HG03558 (cell line): Measurements from ENCODE around the gene DLG1.

Experiments
- ATAC-seq: cut with Tn5 transposase; IDR thresholded peaks from one replicate; pipeline ENCODE4 v1.9.1; 2021; ENCODE audit warnings: moderate number of reproducible peaks; ENCODE audit not compliant: unreplicated experiment; ENCODE audit errors: extremely low read depth

DLG1 gene

DNA sequence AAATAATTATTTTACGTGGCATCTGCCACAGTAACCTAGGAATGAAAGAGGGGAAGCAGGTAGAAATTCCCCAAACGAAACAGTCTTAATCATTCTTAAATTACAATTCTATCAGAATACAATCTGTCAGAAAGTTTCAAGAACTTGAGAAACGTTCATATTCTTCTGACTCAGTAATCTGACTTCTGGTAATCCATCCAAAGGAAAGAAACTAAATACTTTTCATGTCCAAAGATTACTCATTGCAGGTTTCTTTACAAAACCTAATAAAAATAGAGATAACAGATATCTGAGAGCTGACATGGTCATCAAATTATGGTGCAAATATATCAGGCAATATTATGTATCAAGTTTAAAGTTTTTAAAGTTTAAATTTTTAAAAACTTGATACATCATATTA, 109.4 kb downstream of the DLG1 start:
- no peak for ATAC-seq

DNA sequence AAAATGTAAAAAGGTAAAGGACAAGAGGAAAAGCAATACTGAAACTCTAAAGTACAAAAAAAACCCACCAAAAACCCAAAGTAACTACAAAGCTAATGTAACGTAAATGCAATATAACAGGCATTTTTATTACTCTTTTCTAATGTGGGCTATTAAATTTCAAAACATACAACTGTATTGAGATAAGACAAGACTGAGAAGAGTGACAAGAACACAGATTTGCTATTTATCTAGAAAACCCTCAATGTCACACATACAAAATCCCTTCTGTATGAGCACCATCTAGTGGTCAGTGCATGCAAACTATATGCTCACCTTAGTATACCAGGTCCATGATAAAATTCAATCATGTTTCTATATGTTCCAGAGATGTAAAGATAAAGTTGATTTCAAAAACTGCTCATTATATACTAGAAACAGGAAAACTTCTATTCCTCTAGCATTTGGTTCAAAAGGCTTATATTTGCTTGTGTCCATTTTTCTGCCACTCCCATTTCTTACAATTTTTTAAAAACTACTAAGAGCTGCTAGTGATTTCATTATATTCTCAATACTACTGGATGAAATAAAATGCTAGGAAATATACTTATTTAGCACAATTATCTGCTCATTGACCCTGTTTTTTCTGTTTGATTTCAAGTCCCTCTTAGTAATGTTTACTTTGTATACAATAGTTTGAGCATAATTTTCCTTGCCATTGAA, 111.4 kb downstream of the DLG1 start:
- no peak for ATAC-seq

DNA sequence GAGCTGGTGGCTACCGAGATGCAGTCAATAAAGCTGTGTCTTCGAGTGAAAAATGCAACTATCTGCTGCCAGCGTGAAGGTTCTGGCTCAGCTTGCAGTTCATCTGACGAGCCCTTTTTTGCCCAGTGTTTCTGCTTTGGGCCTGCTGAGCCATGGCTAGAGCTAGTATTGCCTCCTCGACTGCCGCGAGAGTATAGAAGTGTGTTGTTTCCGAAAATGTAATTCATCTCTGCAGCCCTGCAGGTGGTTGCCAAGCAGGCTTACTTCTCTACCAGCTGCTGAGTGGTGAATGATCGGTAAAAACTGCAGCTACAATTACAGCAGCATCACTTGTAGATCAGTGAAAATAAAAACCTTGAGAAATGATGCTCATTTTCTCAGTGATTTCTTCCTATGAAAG, 114.8 kb downstream of the DLG1 start:
- ATAC-seq: no peak

DNA sequence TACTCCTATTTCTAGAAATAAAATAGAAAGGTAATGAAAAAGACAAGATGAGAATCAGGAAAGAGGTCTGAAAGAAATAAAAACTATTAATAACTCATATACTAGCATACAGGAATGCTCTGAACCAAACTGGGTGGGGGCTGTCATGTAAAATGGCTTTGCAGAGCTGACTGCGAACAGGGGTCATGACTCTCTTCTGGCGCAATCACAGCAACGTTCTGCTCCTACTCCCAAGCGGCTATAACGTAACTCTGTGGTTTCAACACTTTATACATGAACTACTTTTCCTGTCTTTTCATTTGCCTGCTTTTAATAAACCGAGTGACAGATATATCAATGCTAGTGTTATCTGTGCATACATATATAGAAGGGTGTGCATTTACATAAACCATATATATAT, 116.7 kb downstream of the DLG1 start:
- ATAC-seq: no peak

DNA sequence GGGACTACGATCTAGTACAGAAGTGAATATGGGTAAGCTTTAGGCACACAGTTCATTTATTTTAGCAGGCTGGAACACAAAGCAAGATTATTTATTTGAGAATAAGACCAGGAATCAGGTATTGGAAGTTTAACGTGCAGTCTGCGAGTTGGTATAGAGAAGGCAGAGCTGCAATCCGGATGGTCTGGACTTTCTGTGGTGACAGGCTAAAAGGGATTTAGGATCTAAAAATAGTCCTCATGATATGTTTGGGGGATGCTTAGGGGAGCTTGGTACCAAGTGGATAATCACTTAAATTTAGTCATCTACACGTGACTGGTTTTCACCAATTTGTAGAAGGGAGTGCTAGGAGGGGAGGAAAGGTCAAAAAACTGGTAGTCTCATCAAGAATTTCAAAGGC, 119.4 kb downstream of the DLG1 start:
- ATAC-seq: no peak

DNA sequence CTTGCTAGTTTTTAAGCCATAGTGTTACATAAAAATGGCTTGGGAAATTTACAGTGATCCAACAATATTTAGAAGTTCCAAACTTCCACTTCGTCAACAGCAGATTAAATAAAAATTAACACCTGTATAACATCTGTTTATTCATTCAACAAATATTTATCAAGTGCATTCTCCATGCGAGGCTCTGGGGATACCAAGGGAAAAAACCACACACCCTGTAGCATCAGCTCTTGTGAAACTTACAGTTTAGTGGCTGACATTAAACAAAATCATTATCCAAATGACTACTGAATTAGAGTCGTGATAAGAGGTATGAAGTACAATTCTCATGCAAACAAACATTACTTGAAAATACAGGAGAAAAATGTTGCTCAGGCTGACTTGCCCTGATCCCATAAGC, 122.9 kb downstream of the DLG1 start:
- no peak for ATAC-seq

DNA sequence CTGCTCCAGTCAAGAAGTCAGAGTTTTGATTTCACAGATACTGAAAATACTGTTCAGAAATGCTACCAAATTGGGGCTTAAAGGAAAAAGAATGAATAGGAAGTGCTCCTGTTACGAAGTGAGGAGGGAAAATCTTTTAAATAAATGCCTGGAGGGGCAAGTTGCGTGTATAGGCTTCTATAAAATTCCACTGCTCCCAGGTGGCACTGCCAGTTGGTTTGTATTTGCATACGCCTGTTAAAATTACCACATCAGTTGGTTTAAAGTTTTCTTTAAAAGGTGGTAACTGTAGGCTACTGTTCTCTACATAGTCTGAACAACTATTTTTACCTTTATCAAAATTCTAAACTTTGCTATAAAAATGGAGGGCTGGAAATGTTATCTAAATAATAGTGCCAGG, 123.5 kb downstream of the DLG1 start:
- no peak for ATAC-seq

DNA sequence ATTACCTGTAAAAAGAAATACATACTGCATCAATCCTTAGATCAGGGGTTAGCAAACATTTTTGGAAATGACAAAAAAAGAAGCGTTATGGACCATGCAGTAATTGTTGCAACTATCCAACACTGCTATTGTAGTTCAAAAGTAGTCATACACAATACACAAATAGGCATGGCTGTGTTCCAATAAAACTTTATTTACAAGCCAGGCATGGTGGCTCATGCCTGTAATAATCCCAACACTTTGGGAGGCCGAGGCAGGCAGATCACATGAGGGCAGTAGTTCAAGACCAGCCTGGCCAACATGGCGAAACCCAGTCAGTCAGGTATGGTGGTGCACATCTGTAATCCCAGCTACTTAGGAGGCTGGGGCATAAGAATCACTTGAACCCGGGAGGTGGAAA, 124.8 kb downstream of the DLG1 start:
- ATAC-seq: no peak

DNA sequence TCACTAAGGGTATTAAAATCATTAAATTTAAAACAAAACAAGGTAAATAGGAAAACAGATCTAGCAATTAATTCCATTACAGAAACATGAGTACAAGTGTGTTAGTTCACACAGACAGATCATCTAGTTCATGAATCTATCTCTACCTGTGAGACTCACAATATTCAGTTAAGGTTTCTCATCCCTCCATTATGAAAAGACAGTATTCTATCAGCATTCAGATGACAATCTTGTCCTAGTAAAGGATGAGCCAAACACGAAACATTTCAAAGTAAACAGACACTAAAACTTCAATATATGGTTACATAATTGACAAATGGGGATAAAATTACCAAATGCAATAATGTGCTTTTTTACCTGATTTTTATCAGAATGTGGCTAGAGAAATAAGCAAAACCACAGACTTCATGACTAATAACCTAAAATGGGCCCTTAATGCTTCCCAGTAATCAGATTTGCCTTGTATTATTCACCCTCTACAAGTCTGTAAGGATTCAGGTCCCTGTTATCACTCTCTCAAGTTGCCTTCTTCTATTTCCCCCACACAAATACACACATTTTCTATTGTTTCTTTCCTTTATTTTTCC, 126.8 kb downstream of the DLG1 start:
- no peak for ATAC-seq

DNA sequence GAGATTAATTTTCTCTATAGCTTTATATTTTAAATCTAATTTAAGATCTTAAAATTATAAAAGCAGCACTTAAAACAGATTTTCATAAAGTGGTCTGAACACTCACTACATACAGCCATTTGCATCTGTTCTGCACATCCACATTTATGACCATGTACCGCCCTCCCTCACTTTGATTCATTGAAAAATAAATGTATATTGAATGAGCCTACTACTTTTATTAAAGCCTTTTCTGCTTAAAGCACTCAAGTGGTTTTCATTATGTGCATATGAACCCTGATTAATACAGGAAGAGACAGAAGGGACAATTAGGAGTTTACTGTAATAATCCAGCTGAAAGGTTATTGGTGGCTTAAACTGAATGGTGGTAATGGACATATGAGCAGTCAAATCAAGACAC, 129.4 kb downstream of the DLG1 start:
- ATAC-seq: no peak

DNA sequence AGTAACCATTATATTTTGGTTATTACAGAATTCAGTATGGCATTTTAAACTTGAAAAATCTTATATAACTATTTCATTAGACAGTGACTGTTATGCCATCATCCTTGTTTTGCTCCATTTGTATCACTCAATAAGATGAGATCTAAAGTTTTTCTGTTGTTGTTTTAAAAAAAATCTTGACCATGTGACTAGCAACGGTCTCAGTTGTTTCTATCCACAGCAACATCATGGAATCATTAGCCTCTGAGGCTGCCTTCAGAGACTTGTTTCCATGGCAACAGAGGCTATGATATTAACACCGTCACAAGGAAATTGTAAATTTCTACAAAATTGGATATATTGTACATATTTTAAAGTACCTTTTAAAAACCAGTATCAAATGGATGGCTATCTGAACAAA, 129.8 kb downstream of the DLG1 start:
- no peak for ATAC-seq

DNA sequence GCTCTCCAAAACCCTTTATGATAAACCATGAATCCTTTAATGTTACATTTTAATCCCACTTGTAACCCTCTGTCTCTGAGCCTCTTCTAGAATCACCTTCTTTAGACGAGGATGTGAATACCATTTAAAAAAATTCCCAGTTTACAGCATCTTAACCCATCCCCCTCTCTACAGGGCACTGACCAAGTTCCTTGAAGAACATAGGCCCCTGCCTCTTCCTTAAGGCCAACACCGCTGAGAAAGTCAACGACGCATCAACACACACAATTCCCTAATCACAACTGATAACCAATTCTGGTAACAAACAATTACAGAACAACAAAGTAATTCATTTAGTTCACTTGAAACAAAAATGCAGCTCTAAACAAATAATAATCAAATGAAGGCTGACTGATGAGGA, 130.3 kb downstream of the DLG1 start:
- ATAC-seq: no peak

DNA sequence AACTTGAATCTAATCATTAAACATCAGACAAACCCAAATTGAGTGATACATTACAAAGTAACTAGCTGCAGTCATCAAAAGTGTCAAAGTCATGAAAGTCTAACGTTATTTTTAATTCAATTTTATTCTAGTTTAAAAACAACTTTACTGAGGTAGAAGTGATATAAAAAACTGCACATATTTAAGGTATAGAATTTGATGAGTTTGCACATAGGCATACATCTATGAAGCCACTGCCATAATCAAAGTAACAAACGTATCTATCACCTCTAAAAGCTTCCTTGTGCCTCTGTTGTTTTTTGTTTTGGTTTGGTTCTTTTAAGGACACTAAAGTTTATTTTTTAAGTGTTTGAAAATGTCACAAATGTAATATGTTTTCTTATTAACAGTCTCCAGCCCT, 130.9 kb downstream of the DLG1 start:
- no peak for ATAC-seq

DNA sequence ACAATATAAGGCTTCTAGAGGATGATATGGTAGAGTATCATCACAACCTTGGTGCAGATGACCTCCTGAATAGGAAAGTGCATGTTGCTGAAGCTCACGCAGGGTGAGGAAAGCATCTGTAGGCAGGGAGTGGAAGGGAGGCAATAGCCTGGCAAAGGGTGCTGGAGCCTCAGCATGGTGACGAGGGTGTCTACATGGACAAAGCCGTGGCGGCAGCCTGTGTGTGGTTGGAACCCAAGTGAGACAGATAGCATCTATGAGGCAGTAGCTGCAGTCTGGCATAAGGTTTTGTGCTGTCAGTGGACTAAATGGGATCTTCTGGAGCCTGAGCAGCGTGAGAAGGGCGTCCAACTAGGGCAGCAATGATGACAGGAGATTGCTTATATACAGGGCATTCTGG, 132.5 kb downstream of the DLG1 start:
- ATAC-seq: no peak

DNA sequence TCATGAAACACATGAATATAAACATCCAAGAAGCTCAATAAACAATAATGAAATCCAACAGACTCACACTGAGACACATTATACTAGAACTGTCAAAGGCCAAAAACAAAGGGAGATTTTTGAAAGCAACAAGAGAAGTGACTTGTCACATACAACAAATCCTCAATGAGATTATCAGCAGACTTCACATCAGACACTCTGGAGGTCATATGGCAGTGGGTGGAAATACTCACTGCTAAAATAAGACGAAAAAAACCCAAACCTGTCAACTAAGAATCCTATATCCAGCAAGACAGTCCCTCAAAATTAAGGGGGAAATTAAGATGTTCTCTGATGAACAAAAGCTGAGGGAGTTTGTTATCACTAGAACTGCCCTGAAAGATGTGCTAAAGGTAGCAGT, 143.4 kb downstream of the DLG1 start:
- ATAC-seq: no peak

DNA sequence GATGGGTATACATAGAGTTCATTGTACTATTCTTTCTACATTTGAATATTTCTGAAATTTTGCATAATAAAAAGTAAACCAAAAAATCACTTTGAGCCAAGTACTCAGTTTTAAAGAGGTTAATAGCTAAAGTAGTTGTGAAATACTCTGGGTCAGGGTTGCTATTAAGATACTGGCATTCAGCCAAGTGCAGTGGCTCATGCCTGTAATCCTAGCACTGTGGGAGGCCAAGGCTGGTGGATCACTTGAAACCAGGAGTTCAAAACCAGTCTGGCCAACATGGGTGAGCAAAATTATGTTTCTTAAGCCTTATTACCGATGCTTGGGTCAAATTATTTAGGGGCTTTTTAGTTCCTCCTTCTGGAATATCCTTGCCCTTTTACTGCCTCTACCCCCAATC, 146.8 kb downstream of the DLG1 start:
- ATAC-seq: no peak

DNA sequence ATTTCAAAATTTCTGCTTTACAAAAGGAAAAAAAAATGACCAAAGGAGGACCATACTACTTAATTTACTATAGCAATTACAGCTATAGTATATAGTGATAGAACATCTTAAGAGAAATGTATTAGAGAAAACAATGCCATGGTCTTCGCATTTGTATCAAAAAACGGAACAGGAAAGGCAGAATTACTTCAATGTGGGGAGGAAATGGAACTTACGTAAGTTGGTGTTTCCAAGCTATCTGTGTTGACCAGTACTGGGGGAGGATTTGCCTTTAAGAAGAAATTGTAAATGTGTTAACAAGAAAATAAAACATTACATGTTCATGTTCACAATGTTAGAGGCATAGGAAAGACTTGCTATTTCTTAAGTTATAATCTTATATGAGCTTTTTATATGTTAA, 148.9 kb downstream of the DLG1 start:
- no peak for ATAC-seq

DNA sequence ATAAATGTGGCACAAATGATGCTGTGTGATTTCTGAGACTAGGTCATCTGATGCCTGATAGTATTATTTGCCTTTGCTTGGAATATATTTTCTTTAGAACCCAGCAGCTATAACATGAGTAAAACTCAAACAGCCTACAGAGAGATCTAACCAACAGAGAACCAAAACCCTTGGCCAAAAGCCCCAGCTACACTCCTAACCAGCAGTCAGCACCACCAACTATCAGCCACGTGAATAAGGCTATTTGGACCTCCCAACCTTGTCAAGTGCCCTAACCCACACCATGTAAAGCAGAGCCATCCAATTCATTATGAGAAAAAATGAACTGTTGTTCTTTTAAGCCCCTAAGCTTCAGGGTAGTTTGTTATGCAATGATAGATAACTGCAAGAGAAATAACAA, 154.2 kb downstream of the DLG1 start:
- no peak for ATAC-seq

DNA sequence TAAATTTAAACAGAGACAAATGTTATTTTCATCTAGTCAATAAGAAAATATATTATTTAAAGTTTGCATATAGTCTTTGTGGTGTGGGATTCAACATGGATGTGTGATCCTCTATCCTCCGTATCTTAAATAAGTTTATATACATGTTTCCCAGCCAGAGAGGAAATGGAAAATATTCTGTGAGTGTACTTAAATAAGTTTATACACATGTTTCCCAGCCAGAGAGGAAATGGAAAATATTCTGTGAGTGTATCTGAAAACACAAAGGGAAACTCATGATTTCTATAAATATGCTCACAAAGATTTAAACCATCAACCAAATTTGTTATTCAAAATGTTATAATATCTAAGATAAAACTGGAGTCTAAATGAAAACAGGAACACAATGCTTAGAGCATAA, 158.8 kb downstream of the DLG1 start:
- ATAC-seq: no peak

DNA sequence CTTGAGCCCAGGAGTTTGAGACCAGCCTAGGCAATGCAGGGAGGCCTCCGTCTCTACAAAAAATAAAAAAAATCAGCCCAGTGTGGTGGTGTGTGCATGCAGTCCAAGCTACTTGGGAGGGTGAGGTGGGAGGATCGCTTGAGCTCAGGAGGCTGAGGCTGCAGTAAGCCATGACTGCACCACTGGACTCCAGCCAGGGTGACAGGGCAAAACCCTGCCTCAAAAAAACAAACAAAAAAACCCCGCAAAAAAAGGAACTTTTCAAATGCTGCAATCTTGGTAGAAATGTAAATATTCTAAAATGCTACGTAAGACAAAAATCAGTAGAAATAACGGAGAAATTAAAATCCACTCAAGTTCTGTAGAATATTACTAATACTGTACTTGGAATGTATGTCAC, 160.7 kb downstream of the DLG1 start:
- no peak for ATAC-seq

DNA sequence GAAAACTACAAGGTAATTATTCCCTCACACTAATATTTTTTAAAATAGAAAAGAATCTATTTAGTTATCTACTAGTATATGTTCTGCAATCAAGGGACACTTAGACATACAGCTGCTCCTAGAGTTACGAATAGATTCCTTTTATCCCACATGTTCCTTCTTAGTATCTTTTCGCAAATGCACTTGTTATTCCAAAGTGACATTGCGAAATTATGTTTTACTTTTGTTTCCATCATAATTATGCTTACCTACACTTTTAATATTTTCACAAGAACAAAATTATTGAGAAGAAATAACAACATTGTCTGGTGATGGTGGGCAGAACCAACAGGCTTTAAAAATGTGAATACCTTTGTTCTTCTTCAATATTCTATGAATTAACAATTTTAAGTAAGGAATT, 161.7 kb downstream of the DLG1 start:
- ATAC-seq: no peak

DNA sequence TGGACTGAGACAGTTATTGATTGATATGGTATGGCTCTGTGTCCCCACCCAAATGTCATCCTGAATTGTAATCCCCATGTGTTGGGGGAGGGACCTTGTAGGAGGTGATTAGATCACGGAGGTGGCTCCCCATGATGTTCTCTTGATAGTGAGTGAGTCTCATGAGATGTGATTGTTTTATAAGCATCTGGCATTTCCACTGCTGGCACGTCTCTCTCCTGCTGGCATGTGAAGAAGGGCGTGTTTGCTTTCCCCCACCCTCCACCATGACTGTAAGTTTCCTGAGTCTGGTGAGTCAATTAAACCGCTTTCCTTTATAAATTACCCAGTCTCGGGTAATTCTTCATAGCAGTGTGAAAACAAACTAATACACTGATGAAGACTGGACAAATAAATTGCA, 163.2 kb downstream of the DLG1 start:
- ATAC-seq: no peak
